ENCODE results near the gene PSMC1. TPM values are rescaled to one million over a fixed set of nuclear protein-coding genes. Genes with fewer than 3 reads are reported as not detected.

Gene PSMC1
- total and polyA plus RNA-seq, 9 donors, result 88.5 to 146 (median 106) TPM

DNA sequence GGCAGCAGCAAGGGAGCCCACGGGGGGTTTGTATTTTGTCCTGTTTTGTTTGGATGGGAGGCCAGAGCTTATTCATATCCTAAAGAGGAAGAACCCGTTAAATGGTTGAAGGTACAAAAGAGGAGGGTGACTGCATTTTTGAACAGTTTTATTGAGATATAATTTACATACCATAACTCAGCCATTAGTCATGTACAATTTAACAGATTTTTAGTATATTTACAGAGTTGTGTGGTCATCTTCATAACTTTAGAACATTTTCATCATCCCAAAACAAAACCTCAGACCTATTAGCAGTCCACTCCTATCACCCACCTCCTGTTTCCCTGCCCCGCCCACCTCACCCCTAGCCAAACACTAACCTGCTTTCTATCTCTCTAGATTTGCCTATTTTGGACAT lies 62.8 kb downstream of the PSMC1 start:
- Histone ChIP-seq H3K4me1 (ENCODE audit: control insufficient read depth, insufficient read depth, low read length) (no peaks in the 10 kb centered on the region), H3K9me3 (replicated peaks; ENCODE audit: control insufficient read depth, low read depth, low read length) (no peaks in the 10 kb centered on the region), H3K4me3 (ENCODE audit: low read length) (no peak overlapping the region), H3K27ac (ENCODE audit: low read length) (no peak overlapping the region), H3K36me3 (ENCODE audit: control insufficient read depth, insufficient read depth, low read length) (peaks cover 19% of the 10 kb centered on the region), H3K27me3 (ENCODE audit: control insufficient read depth, insufficient read depth, low read length) (no peaks in the 10 kb centered on the region)
- no CpG with 5 or more reads among the region's 3 CpGs for WGBS (ENCODE audit: insufficient coverage)
- no peak for DNase-seq

DNA sequence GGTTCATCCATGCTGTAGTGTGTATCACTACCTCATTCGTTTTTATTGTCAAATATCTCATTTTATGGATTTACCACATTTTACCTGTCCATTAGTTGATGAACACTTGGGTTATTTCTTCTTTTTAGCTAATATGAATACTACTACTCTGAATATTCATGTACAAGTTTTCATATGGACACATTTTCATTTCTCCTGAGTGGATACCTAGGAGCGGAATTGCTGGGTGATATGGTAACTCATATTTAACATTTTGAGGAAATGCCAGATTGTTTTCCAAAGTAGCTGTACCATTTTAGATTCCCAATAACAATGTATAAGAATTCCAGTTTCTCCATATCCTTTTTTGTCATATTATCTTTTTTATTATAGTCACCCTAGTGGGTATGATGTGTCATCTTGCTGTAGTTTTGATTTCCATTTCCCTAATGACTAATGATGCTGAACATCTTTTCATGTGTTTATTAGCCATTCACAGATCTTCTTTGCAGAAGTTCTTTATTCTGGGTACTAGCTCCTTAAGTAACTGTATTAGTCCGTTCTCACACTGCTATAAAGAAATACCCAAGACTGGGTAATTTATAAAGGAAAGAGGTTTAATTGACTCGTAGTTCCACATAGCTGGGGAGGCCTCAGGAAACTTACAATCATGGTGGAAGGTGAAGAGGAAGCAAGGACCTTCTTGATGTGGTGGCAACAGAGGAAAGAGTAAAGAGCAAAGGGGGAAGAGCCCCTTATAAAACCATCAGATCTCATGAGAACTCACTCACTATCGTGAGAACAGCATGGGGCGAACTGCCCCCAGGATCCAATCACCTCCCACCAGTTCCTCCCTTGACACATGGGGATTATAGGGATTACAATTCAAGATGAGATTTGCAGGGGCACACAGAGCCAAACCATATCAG lies 63.5 kb downstream of the PSMC1 start:
- Histone ChIP-seq H3K4me3 (ENCODE audit: low read length) (no peak overlapping the region), H3K27me3 (ENCODE audit: control insufficient read depth, insufficient read depth, low read length) (no peaks in the 10 kb centered on the region), H3K27ac (ENCODE audit: low read length) (no peak overlapping the region), H3K9me3 (replicated peaks; ENCODE audit: control insufficient read depth, low read depth, low read length) (no peaks in the 10 kb centered on the region), H3K36me3 (ENCODE audit: control insufficient read depth, insufficient read depth, low read length) (peaks cover 15% of the 10 kb centered on the region), H3K4me1 (ENCODE audit: control insufficient read depth, insufficient read depth, low read length) (no peaks in the 10 kb centered on the region)
- WGBS (ENCODE audit: insufficient coverage), result no CpG with 5 or more reads among the region's 6 CpGs
- DNase-seq, result no peak

DNA sequence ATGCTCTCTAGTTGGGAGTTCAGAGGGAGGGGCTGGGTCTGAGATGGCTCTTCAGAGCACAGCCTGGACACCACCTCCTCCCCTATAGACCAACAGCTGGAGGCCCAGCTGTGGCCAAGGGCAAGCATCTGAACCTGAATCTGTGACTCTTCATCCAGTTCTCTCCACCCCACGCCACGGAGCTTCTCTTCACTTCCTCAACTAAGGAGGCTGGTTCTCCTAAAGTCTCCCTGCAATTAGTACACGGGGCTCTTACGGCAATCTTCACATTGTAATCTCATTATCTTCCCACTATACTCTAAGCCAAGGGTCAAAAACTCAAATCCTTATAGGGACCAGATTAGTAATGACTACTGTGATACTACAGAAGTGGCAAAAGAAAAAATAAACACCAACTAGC lies 65.5 kb downstream of the PSMC1 start:
- 70% methylated on average over 2 of the region's 4 CpGs for WGBS (ENCODE audit: insufficient coverage)
- no peaks in the 10 kb centered on the region for H3K27me3 ChIP-seq (ENCODE audit: control insufficient read depth, insufficient read depth, low read length)
- no peak for DNase-seq
- H3K4me1 ChIP-seq (ENCODE audit: control insufficient read depth, insufficient read depth, low read length), result no peaks in the 10 kb centered on the region
- no peak overlapping the region for H3K27ac ChIP-seq (ENCODE audit: low read length)
- no peak overlapping the region for H3K4me3 ChIP-seq (ENCODE audit: low read length)
- no peaks in the 10 kb centered on the region for H3K9me3 ChIP-seq (replicated peaks; ENCODE audit: control insufficient read depth, low read depth, low read length)
- H3K36me3 ChIP-seq (ENCODE audit: control insufficient read depth, insufficient read depth, low read length), result peaks cover 5% of the 10 kb centered on the region

Other genes with a start within 250 kb of the PSMC1 start
- gene KCNK13, start 194.6 kb upstream of the PSMC1 start, total RNA-seq, result 0.22 TPM
- under 1 TPM; 0.21 to 0.70 (median 0.37) TPM for gene KCNK13, start 194.6 kb upstream of the PSMC1 start, polyA plus RNA-seq (ENCODE audit: insufficient read depth in 1 of 8, insufficient read length in 8 of 8, low replicate concordance in 1 of 8)
- gene NRDE2, start 75.4 kb downstream of the PSMC1 start, total RNA-seq, result 9.6 TPM
- gene NRDE2, start 75.4 kb downstream of the PSMC1 start, polyA plus RNA-seq (ENCODE audit: insufficient read depth in 1 of 8, insufficient read length in 8 of 8, low replicate concordance in 1 of 8), result 10 to 100 TPM in 2 of 8 donors, 1 to 10 TPM in 6; 7.5 to 10.9 (median 8.7) TPM
- gene CALM1, start 140.5 kb downstream of the PSMC1 start, total RNA-seq, result 184 TPM
- 100 to 1,000 TPM; 224 to 317 (median 245) TPM for gene CALM1, start 140.5 kb downstream of the PSMC1 start, polyA plus RNA-seq (ENCODE audit: insufficient read depth in 1 of 8, insufficient read length in 8 of 8, low replicate concordance in 1 of 8)